ENCODE results near the gene VAV1.

DNA sequence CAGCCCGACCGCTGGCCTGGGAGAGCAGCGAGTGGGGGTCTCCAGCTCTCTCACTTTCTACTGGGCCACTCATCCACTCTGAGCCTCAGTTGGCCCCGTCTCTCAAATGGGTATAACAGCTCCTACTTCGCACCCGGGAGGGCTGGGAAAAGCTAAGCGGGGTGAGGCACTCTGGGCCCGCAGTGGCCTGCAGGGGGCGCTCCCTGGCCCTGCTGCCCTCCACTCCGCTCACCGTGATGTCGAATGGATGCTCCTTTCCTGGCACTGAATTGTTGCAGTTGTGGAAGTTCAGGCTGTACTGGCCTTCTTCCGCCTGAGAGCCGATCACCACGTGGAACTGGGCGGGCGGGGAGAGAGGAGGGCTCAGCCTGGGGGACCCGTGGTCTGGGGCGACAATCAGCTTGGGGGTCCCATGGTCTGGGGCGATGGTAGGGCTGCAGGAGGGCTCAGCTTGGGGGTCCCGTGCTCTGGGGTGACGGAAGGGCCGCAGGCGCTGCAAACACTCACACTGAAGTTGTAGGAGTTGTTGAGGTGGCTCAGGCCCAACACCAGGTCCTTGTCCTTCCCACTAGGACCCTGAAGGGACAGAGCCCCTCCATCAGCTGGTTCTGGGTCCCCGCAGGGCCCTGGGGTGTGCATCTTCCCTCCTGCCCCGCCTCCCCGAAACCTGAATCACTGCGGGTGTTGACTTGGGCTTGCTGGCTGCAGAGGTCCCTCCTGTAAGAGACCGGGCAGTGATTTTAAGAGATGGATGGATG is 39.0 kb upstream of the VAV1 start:
- TF ChIP-seq POLR2A (IDR thresholded peaks at IDR 0.05), result no peak
- TF ChIP-seq, protein P1, sequence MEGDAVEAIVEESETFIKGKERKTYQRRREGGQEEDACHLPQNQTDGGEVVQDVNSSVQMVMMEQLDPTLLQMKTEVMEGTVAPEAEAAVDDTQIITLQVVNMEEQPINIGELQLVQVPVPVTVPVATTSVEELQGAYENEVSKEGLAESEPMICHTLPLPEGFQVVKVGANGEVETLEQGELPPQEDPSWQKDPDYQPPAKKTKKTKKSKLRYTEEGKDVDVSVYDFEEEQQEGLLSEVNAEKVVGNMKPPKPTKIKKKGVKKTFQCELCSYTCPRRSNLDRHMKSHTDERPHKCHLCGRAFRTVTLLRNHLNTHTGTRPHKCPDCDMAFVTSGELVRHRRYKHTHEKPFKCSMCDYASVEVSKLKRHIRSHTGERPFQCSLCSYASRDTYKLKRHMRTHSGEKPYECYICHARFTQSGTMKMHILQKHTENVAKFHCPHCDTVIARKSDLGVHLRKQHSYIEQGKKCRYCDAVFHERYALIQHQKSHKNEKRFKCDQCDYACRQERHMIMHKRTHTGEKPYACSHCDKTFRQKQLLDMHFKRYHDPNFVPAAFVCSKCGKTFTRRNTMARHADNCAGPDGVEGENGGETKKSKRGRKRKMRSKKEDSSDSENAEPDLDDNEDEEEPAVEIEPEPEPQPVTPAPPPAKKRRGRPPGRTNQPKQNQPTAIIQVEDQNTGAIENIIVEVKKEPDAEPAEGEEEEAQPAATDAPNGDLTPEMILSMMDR (IDR thresholded peaks at IDR 0.05), result peak in 2 of 6 experiments; percentile 24 to 25

All from esophagus squamous epithelium (tissue), 4 donors.